Activated effector memory CD4-positive, alpha-beta T cell treated with Interleukin-2 at 50 U/mL for 16 hours (primary cell): ENCODE data around the gene MAFG.

ENCODE experiments used
- DNase-seq: peaks from one replicate; pipeline ENCODE4 v3.0.0-alpha.2; 2020

MAFG gene

DNA sequence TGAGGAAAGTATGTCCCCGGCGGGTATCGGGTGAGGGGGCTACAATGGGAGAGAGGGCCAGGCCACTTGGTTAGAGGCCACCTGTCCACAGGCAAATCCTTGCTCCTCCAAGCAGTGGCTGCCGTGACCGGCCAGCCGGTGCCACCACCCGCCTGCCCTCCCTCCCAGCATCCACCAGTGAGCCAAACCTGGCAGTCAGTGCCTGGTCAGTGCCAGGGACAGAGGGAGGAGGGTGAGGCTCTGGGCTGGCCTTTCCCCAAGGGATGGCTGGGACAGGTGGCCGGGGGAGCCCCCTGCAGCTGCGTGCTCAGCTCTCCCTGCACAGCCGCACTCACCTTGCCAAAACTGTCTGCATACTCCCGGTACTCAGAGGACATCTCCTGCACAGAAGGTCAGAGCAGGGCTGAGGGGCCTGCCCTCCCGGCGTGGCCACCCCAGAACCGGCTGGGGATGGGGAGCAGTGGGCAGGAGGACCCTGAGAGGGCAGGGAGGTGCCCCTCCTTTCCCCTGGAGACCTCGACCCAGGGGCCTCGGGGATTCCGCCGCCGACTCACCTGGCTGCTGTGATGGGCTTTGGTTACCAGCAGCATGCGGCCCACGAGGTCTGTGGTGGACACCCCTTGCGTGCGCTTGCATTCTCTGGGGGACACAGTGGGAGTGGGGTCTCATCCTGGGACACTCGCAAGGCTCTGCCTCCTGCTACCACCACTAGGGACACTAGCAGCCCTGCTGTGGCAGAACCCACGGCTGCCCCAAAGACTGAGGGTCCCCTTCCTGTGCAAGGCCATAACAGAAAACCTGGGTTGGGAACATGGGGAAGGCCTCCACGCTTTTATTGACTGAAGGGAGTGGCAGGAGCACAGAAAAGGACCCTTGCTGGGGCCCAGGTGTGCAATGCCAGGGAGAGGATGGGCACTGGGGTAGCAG, 20.1 kb downstream of the MAFG start:
- DNase-seq: no peak

DNA sequence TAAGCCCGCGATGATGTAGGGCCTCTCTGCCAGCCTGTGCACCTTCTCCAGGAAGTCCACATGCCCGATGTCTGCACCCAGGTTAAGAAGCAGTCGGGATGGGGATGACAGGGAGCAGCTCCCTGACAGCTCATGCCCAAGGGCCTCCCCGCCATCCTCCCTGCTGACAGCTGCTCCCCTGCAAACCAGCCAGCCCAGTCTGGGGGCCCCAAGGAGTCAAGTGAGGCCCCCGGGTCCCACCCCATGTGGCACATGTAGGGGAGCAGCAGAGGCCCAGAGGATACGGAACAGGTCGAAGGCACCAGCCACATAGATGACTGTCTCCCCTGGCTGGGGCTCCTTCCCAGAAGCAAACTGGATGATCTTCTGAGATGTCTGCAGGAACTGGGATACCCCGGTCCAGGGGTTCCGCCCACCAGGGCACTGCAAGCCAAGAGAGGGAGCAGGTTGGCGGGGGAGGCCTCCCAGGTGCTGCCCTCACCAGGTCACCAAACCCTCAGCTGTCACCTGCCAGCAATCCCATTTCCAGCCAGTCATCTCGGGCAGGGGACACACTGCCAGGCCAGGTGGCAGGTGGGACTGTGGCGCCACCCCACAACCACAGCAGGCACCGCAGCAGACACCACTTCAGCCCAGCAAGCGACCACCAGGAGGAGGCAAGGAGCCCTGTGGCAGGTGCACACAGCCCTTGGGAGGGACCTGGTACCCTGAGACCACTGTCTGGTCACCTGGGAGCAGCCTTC, 20.9 kb downstream of the MAFG start:
- DNase-seq: no peak

DNA sequence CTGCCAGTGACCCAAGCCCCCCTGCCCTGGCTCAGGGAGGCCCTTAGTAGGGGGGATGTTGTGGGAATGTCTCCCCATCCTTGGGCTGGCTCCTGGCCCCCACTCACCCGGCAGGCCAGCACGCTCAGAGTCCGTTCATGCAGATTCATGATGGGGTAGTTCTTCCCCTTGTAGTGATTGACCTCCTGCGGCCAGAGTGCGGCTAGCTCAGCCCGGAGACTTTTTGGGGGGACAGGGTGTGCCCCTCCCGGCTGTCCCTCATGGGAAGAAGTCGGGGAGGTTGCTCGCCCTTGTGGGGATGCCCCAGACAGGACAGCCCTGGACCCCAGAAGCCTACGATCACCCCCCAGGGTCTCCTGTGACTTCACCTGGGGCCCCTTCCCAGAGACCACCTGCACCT, 21.5 kb downstream of the MAFG start:
- DNase-seq: no peak

DNA sequence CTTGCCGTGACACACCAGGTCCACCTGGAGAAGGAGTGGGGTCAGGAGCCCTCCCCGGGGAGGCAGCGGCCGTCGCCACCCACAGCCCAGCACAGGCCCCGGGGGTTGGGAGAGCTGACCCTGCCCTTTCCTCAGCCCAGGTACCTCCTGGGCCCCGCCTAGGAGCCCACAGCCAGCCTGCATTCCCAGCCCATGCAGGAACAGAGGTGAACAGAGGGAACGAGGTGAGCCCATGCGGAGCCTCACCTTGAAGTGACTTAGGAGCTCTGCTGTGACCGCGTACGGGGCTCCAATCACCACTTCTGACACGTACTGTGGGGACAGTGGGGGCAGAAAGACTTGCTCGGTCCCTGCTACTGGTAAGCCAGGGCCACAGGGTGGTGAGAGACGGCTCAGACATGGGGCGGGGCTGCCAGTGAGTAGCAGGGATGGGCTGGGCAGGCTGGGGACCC, 22.1 kb downstream of the MAFG start:
- no peak for DNase-seq

DNA sequence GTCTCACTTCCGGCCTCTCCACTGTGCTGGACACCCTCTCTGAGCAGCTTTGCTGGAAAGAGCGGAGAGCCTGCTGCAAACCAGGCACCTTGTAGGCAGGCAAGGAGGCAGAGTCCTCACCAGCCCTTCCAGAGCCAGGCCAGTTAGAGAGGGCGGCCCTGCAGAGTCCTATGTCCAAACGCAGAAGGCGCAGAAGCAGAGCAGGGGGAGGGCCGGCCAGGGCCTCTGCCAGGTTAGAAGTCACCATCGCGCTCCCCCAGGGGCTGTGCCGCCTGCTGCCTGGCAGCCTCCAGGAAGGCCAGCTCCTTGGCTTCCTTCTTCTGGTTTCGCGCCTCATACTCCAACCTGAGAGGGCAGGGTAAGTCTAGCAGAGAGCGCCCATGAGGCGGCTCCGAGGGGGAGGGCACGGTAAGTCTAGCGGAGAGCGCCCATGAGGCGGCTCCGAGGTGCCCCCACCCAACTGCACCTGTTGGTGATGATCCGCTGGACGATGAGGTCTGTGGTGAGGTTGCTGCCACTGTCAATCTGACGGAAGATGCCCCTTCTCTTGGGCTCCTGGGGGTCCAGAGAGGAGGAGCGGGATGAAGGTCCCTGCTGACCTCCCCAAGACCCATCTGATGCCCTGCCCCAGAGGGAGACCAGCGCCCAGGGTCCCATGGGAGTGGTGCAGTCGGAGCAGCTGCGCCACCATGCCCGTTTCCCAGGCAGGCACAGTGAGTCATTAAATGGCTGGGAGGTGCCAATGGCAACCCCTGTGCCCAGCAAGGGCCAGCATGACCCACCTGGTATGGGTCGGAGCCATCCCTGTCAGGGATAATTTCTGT, 22.7 kb downstream of the MAFG start:
- DNase-seq: no peak

DNA sequence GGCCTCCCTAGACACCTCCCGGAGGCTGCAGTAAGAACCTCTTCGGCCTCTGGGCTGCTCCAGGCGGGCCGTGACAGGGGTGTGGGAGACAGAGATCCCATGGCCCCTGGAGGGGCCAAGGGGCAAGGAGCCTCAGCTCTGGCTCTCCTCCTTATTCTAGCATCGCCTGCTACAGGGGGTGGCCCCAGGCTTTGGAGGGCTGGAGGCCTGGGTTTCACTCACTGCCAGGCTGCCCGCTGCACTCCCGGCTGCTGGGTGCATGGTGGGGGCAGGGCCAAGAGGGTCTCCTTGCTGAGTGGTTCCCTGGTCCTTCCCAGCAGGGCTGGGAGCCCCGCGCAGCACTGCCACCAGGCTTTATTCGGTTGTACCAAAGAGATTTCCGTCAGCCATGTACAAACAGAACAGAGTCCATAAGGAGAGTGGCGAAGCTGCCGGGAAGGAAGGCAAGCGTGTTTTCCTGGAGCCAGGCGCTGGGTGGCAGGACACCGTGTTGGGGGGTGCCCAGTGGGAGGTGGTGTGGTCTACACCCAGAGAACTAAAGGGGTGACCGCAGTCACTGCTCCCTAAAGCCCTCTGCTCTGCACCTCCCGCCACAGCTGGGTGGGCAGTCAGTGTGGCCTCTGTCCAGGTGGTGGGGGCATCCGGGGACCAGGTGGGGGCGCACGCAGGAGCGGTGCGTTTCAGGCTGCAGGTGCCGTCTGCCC, 23.5 kb downstream of the MAFG start:
- DNase-seq: no peak

DNA sequence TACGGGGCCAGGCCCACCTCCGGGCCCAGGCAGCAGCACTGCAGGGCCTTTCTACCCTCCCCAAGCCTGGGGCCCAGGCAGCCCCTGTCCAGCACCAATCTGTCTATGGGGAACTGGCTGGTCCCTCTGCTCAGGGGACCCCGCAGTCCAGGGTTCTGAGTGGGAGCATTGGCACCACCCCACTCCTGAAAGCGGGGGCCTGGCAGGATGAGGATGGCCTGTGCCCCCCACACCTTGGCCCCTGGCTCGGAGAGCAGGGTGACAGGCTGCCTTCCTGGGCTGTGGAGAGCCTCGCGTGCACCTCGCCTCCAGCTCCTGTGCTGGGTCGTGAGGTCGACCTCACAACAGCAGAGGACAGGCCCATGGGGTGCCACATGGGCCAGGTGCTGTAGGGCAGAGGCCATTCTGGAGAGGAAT, 24.1 kb downstream of the MAFG start:
- DNase-seq: no peak

DNA sequence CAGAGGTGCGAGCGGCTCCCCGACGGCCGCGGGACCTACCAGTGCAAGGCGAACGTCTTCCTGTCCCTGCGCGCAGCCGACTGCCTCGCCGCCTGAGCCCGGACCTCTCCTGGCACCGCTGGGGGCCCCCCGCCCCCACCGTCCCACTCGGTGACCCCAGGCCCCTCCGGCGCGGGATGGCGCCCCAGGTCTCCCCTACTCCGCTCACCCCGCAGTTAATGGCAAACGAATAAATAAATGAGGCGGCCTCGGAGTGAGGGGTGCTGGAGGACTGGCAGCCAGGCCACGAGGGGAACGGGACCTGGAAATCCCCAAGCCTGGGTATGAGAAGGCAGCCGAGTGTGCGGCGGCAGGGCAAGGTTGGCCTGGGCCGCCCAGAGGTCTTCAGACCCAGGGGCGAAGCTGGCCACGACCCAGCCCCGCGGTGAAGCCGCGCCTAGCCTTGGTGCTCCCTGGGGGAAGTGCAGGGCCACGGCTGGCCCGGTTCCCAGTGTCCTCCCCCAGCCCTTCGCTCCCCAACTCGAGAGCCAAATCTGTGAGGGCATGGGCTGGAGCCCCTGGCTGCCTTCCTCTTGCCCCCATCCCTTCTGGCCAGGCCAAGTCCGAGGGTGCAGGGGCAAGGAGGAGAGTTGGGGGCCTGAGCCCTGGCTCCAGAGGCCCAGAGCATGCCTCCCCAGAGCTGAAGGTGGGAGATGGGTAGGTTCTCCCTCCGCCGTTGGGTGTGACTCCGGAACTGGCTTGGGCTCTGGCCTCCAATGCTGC, 24.7 kb downstream of the MAFG start:
- DNase-seq: no peak

DNA sequence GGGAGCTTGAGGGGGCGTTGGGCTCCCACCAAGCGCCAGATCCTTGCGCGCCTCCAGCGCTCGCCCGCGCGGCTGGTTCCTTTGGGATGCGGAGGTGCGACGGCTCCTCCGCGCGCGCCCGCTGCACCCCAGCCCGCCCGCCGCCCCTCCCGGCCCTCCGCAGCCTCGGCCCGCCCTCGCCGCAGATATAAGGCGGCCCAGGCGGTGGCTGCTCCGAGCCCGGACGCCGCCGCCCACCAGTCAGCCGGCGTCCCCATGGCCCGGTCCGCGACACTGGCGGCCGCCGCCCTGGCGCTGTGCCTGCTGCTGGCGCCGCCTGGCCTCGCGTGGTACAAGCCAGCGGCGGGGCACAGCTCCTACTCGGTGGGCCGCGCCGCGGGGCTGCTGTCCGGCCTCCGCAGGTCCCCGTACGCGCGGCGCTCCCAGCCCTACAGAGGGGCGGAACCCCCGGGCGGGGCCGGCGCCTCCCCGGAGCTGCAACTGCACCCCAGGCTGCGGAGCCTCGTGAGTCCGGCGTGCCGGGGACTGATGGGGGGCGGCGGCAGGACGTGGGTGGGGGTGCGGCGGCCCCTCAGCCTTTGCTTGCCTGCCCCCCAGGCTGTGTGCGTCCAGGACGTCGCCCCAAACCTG, 25.4 kb downstream of the MAFG start, which contains the start of gene NPB:
NPB (plus strand) TSS at position 216 of the 630 bp plus-strand sequence; CDS start at position 256, 40 bp downstream.
- no peak for DNase-seq

DNA sequence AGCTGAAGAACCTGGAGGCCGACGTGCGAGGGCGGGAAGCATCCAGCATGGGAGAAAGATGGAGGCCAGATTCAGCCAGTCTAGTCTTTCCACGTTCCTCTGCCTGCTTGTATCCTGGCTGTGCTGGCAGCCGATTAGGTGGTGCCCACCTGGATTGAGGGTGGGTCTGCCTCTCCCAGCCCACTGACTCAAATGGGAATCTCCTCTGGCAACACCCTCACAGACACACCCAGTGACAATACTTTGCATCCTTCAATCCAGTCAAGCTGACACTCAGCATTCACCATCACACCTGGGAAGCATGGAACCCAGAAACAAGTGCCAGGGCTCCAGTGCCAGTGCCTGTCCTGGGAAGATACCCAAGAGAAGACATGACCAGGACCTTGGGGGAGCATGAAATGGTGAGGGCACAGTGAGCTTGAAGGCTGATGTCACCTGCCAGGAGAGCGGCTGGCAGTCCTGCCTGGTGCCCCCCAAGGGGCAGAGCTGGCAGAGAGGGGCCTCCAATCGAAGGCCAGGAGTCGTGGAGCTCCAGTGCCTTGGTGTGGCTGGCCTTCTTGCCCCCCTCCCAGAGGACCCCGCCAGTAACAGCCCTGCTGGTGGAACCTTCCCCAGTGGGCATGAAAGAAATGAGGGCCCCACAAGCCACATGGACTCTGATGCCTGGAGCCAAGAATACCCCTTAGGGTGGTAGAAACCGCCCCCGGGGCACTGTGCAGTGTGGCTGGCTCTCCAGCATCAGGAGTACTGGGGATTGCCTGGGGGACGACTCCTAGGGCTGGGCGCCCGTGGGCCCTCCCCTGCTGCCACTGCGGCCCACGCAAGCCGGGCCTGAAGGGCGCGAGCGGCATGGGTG, 26.1 kb downstream of the MAFG start:
- no peak for DNase-seq

DNA sequence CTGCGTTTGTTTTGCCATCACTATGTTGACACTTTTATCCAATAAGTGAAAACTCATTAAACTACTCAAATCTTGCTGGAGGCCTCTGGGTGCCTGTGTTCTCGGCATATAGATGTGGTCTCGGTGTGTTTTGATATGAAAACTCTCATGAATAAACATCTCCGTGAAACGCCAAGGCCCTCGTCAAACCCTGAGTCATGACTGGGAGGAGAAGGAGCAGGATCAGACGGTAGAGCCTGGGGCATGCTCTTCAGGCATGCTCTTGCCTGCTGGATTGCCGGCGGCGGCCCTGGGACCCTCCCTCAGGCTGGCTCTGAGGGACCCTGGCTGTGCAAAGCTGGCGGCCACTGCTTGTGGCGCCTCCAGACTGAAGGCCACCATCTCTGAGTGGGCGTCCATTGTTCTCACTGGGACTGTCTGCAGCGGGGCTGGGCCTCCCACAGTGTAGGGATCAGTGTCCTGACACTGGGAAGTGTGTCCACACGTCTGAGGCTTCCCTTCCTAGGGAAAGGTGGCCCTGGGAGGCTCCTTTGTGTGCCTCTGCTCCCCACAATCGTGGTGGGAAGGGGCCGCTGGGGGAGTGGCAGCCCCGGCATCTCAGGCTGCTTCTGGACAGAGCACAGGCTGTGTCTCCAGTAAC, 27.2 kb downstream of the MAFG start:
- no peak for DNase-seq

DNA sequence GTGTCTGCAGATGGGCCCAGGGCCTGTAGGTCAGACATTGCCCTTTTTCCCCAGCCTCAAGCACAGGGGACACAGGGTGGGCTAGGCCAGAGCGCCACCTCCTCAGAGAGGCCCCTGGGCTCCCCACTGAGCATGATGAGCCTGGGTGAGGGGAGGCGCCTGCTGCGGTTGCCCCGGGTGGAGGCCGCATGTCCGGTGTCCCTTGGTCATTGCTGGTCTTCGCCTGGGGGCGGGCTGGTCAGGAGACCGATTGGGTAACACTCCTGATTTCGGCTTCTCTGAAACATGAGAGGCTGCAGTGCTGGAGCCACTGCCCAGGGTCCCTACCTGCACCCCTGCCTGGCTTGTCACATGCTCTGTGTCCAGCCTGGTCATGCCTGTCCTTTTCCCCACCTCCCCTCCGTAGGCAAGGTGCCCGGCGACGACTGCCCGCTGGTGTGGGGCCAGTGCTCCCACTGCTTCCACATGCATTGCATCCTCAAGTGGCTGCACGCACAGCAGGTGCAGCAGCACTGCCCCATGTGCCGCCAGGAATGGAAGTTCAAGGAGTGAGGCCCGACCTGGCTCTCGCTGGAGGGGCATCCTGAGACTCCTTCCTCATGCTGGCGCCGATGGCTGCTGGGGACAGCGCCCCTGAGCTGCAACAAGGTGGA, 27.9 kb downstream of the MAFG start:
- DNase-seq: no peak

DNA sequence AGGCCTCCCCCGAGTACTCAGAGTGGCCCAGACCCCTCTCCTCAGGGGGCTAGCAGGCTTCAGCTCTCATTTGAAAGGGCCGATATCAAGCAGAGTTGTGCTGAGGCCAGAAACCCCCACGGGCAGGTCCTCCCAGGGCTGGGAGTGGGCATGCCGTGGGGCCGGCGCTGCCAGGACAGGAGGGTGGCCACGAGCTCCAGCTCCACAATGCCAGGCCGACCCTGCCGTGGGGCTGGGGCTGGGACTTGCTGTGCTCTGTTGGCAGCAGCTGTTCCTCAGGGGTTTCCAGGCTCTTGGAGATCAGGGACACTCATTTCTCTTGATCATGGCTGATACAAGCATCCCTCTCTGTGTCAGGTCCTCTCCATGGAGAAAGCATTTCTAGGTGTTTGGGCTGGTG, 28.6 kb downstream of the MAFG start:
- no peak for DNase-seq

DNA sequence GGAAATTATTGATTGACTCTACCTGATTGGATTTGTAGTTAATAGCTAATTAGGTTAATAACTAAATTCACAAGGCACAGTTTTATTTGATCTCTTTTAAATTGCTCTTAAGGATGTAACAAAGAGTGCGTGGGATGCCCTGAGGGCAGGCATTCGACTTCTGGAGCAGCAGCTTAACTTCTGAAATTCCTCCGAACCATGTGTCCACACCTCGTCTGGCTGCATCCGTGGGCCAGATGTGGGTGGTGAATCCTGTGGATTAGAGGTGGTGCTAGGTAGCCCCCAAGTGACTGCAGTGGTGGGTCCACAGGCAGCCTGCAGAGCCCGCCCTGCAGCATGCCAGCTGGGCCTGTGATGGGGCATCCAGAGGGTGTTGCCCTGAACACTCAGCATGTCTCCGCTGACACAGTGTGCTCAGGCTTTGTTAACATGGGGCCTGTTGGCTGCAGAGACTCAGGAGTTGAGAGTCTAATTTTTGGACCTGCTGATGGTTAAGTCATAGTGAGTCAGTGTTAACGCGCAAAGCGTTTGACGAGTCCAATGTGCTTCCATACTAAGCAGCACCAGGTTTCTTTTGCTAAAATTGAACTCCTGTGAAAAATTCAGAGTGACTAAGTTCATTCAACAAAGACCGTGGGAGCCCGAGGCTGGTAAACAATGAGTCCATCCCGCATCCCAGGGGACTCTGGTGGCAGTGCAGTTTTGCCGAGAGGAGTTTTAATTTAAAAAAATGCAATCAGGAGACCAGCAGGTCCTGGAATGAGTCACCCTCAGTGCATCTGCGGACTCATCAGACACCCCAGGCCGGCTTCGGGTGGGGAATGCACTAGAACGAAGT, 29.3 kb downstream of the MAFG start:
- DNase-seq: no peak

DNA sequence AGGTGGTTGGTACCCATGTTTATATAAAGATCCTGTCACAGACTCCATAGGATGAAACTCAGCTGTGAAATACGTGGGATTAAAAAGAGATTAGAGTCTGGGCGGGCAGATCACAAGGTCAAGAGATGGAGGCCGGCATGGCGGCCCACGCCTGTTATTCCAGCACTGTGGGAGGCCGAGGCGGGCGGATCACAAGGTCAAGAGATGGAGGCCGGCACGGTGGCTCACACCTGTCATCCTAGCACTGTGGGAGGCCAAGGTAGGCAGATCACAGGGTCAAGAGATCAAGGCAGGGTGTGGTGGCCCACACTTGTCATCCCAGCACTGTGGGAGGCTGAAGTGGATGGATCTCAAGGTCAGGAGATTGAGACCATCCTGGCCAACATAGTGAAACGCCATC, 32.1 kb downstream of the MAFG start:
- no peak for DNase-seq

DNA sequence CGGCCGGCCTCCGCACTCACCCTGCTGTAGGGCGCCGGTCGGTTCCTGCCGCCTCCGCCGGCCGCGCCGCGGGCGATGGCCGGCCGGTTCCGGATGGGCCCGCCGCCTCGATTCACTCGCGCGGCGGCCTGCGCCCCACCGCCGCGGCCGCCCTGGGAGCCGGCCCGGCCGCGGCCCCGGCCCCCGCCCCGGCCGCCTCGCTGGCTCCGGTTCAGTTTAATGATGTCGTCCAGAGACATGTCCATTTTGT, 36.3 kb downstream of the MAFG start:
- no peak for DNase-seq

DNA sequence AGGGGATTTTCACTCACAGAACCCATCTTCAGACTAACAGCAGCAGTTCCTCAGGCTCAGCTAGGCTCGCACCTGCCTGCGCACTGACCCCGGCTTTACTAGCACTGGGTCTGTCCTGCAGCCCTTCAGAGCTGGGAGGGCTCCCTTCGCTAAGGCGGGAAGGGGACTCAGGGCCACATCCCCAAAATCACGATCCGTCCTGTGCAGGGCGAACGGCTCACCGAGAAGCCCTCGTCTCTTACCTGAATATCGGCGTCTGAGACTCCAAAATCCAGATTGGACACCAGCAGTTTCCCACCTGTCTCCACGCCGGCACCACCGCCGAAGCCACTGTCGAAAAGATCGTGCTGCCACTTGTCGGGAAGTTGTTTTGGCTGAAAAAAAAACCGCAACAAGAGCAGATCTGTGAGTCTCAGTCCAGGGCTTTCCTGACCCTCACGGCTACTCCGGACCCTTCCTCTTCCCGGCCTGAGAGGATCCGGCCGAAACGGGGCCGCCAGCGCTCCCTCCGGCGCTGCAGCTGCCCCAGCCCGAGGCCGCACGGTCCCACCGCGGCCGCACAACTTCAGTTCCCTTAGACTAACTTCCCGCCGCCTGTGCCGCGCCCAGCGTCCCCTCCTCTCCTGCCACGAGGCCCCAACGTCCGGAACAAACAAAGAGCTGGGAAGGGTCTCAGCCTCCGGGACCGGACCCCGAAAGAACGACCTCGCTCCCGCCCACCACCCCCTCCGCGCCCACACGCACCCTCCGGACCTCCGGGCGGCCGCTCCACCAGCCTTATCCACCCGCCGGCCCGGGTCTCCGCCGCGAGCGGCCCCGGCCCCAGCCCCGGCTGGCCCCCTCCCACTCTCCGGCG, 36.9 kb downstream of the MAFG start:
- no peak for DNase-seq
